T-cell (primary cell): ENCODE measurements around the gene DNAAF6. TPM values are rescaled to one million over a fixed set of nuclear protein-coding genes. Genes with fewer than 3 reads are reported as not detected.
"Not testable (repeated sequence)": the region's sequence is repeated elsewhere in the genome, so short reads cannot be mapped to it uniquely, and the experiment has no call there.

Experiments
- ATAC-seq, 4 experiments: fragments of 200-7000 bp in 3 of 4; fragments of 150-1000 bp in 1 of 4; cut with Tn5 transposase; replicated peaks in 1 of 4; 1 replicate in 3 of 4; 2 replicates in 1 of 4; pipeline ENCODE4 v1.10.0; 2021; ENCODE audit warnings: moderate library complexity in 3 of 4, mild to moderate bottlenecking in 2 of 4, moderate number of reproducible peaks in 1 of 4
- CTCF ChIA-PET, 2 donors: fragments of 300-600 bp; sonication (Branson Sonifier 250); formaldehyde crosslinking; loops; one replicate each; lab custom pipeline; 2022; ENCODE audit warnings: antibody characterized with exemption in 2 of 2; lab: Charles Lee
- POLR2A ChIA-PET, 2 donors: fragments of 300-600 bp; sonication (Branson Sonifier 250); formaldehyde crosslinking; loops; one replicate each; lab custom pipeline; 2022; ENCODE audit warnings: antibody characterized with exemption in 2 of 2; lab: Charles Lee
- DNase-seq, 35 experiments: peaks; one replicate each; pipeline versions ENCODE4 v3.0.0 to v3.0.0-alpha.2; 2013 to 2023
- H3K27ac ChIP-seq: one replicate; pipeline ENCODE4 v1.5.1; 2013; ENCODE audit warnings: low read length
- H3K27me3 ChIP-seq, 2 experiments: replicated peaks in 1 of 2; 1 replicate in 1 of 2; 2 replicates in 1 of 2; pipeline versions ENCODE4 v1.6.1 to v1.7.0; 2013; ENCODE audit warnings: low read length in 1 of 2, mixed read lengths in 1 of 2; ENCODE audit not compliant: control insufficient read depth in 2 of 2, insufficient read depth in 2 of 2; ENCODE audit errors: extremely low read depth in 1 of 2
- H3K36me3 ChIP-seq, 2 donors: 1 replicate in 1 of 2; 2 replicates in 1 of 2; pipeline versions ENCODE4 v1.6.1 to v1.7.0; 2013; ENCODE audit warnings: low read length in 1 of 2; ENCODE audit not compliant: control insufficient read depth in 2 of 2, insufficient read depth in 1 of 2; ENCODE audit errors: extremely low read depth in 1 of 2
- H3K4me1 ChIP-seq, 2 experiments: 1 replicate in 1 of 2; 2 replicates in 1 of 2; pipeline versions ENCODE4 v1.6.1 to v1.7.0; 2013; ENCODE audit warnings: low read length in 2 of 2, mixed read lengths in 1 of 2; ENCODE audit not compliant: insufficient read depth in 2 of 2, control insufficient read depth in 1 of 2; ENCODE audit errors: extremely low read depth in 1 of 2
- H3K4me3 ChIP-seq, 2 donors: 1 replicate in 1 of 2; 2 replicates in 1 of 2; pipeline versions ENCODE4 v1.5.1 to v1.7.0; 2013; ENCODE audit warnings: mild to moderate bottlenecking in 2 of 2, low read length in 1 of 2, moderate library complexity in 1 of 2; ENCODE audit not compliant: control insufficient read depth in 1 of 2; ENCODE audit errors: extremely low read depth in 1 of 2
- H3K9me3 ChIP-seq: 2 replicates; pipeline ENCODE4 v1.7.0; 2013
- H3K27ac Mint-ChIP-seq, 2 donors: one replicate each; pipeline ENCODE4 v1.8.0; 2020 to 2021; ENCODE audit warnings: mild to moderate bottlenecking in 2 of 2, mixed read lengths in 2 of 2
- H3K27me3 Mint-ChIP-seq, 2 donors: one replicate each; pipeline ENCODE4 v1.8.0; 2021 to 2022; ENCODE audit warnings: mixed read lengths in 2 of 2
- H3K36me3 Mint-ChIP-seq: one replicate; pipeline ENCODE4 v1.8.0; 2021; ENCODE audit warnings: mixed read lengths
- H3K4me1 Mint-ChIP-seq, 3 donors: one replicate each; pipeline ENCODE4 v1.8.0; 2020 to 2022; ENCODE audit warnings: mixed read lengths in 3 of 3, mild to moderate bottlenecking in 1 of 3
- H3K4me3 Mint-ChIP-seq, 3 donors: one replicate each; pipeline ENCODE4 v1.8.0; 2020 to 2022; ENCODE audit warnings: mild to moderate bottlenecking in 3 of 3, mixed read lengths in 3 of 3, moderate library complexity in 3 of 3
- H3K9me3 Mint-ChIP-seq, 3 donors: one replicate each; pipeline ENCODE4 v1.8.0; 2020 to 2022; ENCODE audit warnings: mixed read lengths in 3 of 3
- WGBS: methylation state at CpG from one replicate; pipeline ENCODE4 v1.1.5; 2013; ENCODE audit warnings: missing lambda C conversion rate; ENCODE audit not compliant: insufficient coverage; 5-methylcytosine and 5-hydroxymethylcytosine counted together
- total RNA-seq, 35 experiments: library from RNA in 6 of 35; stranded (reverse) in 6 of 35; fragments of 120-200 nt in 1 of 35; gene quantifications; one replicate each; pipeline versions ENCODE4 v1.2.1 to v1.2.4 and lab custom pipeline; 2013 to 2026

The DNAAF6 gene
- total RNA-seq, 5 donors from 2014 or later (not counting 1 experiment from before 2014, with no cell fraction given) = not detected

- H3K4me3 Mint-ChIP-seq = no peak overlapping the region
- CTCF ChIA-PET = no interaction called here
Measured at GRCh38 chrX:107197319-107197718, 9.1 kb upstream of the DNAAF6 start.

GRCh38 chrX:107198074-107198473, 8.3 kb upstream of the DNAAF6 start:
- peaks cover 0 to 20% of the 10 kb centered on the region in 2 donors for H3K27me3 Mint-ChIP-seq
- H3K4me3 Mint-ChIP-seq, H3K9me3 ChIP-seq, H3K27me3 ChIP-seq, H3K9me3 Mint-ChIP-seq, POLR2A ChIA-PET, DNase-seq, ATAC-seq, H3K36me3 ChIP-seq, CTCF ChIA-PET, H3K27ac ChIP-seq, H3K4me3 ChIP-seq, H3K27ac Mint-ChIP-seq, H3K4me1 ChIP-seq, H3K4me1 Mint-ChIP-seq, H3K36me3 Mint-ChIP-seq: not testable (repeated sequence)
- 97% methylated on average over 3 of the region's 6 CpGs for WGBS

More at GRCh38 chrX:107197319-107197718, 9.1 kb upstream of the DNAAF6 start:
- H3K4me1 Mint-ChIP-seq = no peaks in the 10 kb centered on the region
- peaks cover 0 to 20% of the 10 kb centered on the region in 2 donors for H3K27me3 Mint-ChIP-seq
- Histone ChIP-seq H3K36me3 (no peaks in the 10 kb centered on the region), H3K4me1 (no peaks in the 10 kb centered on the region), H3K4me3 (no peak overlapping the region), H3K9me3 (no peaks in the 10 kb centered on the region), H3K27me3 (no peaks in the 10 kb centered on the region), H3K27ac (no peak overlapping the region)
- DNase-seq = no peak
- POLR2A ChIA-PET = no interaction called here
- WGBS = 60% methylated on average over 1 of the region's 1 CpG
- ATAC-seq = no peak
- H3K27ac Mint-ChIP-seq = no peak overlapping the region
- H3K36me3 Mint-ChIP-seq = no peaks in the 10 kb centered on the region
- H3K9me3 Mint-ChIP-seq = no peaks in the 10 kb centered on the region

- Mint-ChIP-seq H3K4me1 (no peaks in the 10 kb centered on the region), H3K4me3 (no peak overlapping the region), H3K27ac (no peak overlapping the region), H3K36me3 (no peaks in the 10 kb centered on the region), H3K9me3 (no peaks in the 10 kb centered on the region), H3K27me3 (peaks cover 0 to 20% of the 10 kb centered on the region in 2 donors)
- H3K9me3 ChIP-seq = no peaks in the 10 kb centered on the region
- H3K27me3 ChIP-seq = no peaks in the 10 kb centered on the region
- ATAC-seq = no peak
- H3K4me1 ChIP-seq = no peaks in the 10 kb centered on the region
- WGBS = no CpG with 5 or more reads among the region's 3 CpGs
- ChIA-PET POLR2A (no interaction called here), CTCF (no interaction called here)
- H3K27ac ChIP-seq = no peak overlapping the region
- no peaks in the 10 kb centered on the region for H3K36me3 ChIP-seq
- DNase-seq = no peak
- H3K4me3 ChIP-seq = no peak overlapping the region
Measured at GRCh38 chrX:107199491-107199890, 6.9 kb upstream of the DNAAF6 start.

GRCh38 chrX:107204068-107204605, 2.3 kb upstream of the DNAAF6 start:
- no peaks in the 10 kb centered on the region for H3K9me3 Mint-ChIP-seq
- peaks cover 0 to 5% of the 10 kb centered on the region in 2 experiments for H3K27me3 ChIP-seq
- DNase-seq (no peak), ATAC-seq (no peak)
- H3K36me3 ChIP-seq = no peaks in the 10 kb centered on the region
- no peak overlapping the region for H3K27ac Mint-ChIP-seq
- H3K4me3 ChIP-seq = no peak overlapping the region
- no peaks in the 10 kb centered on the region for H3K9me3 ChIP-seq
- ChIA-PET POLR2A (no interaction called here), CTCF (interaction anchor here (0.6 to 0.7 kb wide), 2 partner anchors 19 to 188 kb away, joined by 3 to 4 read pairs; no protein-coding TSS in a partner anchor)
- H3K4me1 ChIP-seq = peaks cover 0 to 11% of the 10 kb centered on the region in 2 experiments
- WGBS = no CpG with 5 or more reads among the region's 6 CpGs
- H3K27ac ChIP-seq = no peak overlapping the region
- no peak overlapping the region for H3K4me3 Mint-ChIP-seq
- H3K36me3 Mint-ChIP-seq = no peaks in the 10 kb centered on the region
- peaks cover 0 to 7% (median 3%) of the 10 kb centered on the region in 3 donors for H3K4me1 Mint-ChIP-seq
- peaks cover 0 to 15% of the 10 kb centered on the region in 2 donors for H3K27me3 Mint-ChIP-seq

- Histone ChIP-seq H3K27me3 (peaks cover 0 to 5% of the 10 kb centered on the region in 2 experiments), H3K36me3 (no peaks in the 10 kb centered on the region), H3K27ac (no peak overlapping the region), H3K9me3 (no peaks in the 10 kb centered on the region), H3K4me1 (peaks cover 0 to 11% of the 10 kb centered on the region in 2 experiments), H3K4me3 (peak overlapping the region; percentile 66 to 71)
- H3K4me3 Mint-ChIP-seq = peak overlapping the region; percentile 86 to 87 (median 86)
- H3K9me3 Mint-ChIP-seq = no peaks in the 10 kb centered on the region
- H3K36me3 Mint-ChIP-seq = no peaks in the 10 kb centered on the region
- H3K27me3 Mint-ChIP-seq = peaks cover 0 to 5% of the 10 kb centered on the region in 2 donors
- 0% methylated on average over 2 of the region's 9 CpGs for WGBS
- CTCF ChIA-PET = no interaction called here
- no peak for ATAC-seq
- no peak overlapping the region for H3K27ac Mint-ChIP-seq
- H3K4me1 Mint-ChIP-seq = peaks cover 0 to 7% (median 3%) of the 10 kb centered on the region in 3 donors
- DNase-seq = peak in 1 of 35 experiments; percentile 0
- POLR2A ChIA-PET = no interaction called here
Measured at GRCh38 chrX:107206697-107207065, 270 bp downstream of the DNAAF6 start.

GRCh38 chrX:107207089-107207488, 678 bp downstream of the DNAAF6 start:
- Mint-ChIP-seq H3K9me3 (no peaks in the 10 kb centered on the region), H3K27ac (no peak overlapping the region), H3K36me3 (no peaks in the 10 kb centered on the region), H3K4me3 (peak overlapping the region in 1 of 3 donors; percentile 15), H3K4me1 (peaks cover 0 to 7% (median 3%) of the 10 kb centered on the region in 3 donors), H3K27me3 (peaks cover 0 to 5% of the 10 kb centered on the region in 2 donors)
- no peak overlapping the region for H3K4me3 ChIP-seq
- no peaks in the 10 kb centered on the region for H3K9me3 ChIP-seq
- 100% methylated on average over 2 of the region's 7 CpGs for WGBS
- H3K36me3 ChIP-seq = no peaks in the 10 kb centered on the region
- peaks cover 0 to 11% of the 10 kb centered on the region in 2 experiments for H3K4me1 ChIP-seq
- CTCF ChIA-PET = no interaction called here
- H3K27me3 ChIP-seq = peaks cover 0 to 5% of the 10 kb centered on the region in 2 experiments
- POLR2A ChIA-PET = no interaction called here
- peak in 1 of 35 experiments; percentile 2 for DNase-seq
- no peak for ATAC-seq
- no peak overlapping the region for H3K27ac ChIP-seq
